Astrocyte (in vitro differentiated cells and primary cell): ENCODE data around the gene SYTL2. TPM values are rescaled to one million over a fixed set of nuclear protein-coding genes. Genes with fewer than 3 reads are reported as not detected.
A peak's percentile ranks its signal among the peaks of the same experiment; 100 is the strongest.

Experiments
- DNase-seq: peaks from one replicate; pipeline ENCODE4 v3.0.0-alpha.2; 2010; ENCODE audit warnings: low read depth
- FAIRE-seq: peaks from 2 replicates; lab custom pipeline; 2011; peaks lifted over from hg19 to GRCh38; lab: Jason Lieb, UNC
- H2AFZ ChIP-seq: 2 replicates; pipeline ENCODE4 v1.6.0; 2012; ENCODE audit warnings: low read depth, low read length, inconsistent platforms
- H3K27ac ChIP-seq: 2 replicates; pipeline ENCODE4 v1.5.1; 2011; ENCODE audit warnings: low read depth, low read length, inconsistent platforms
- H3K27me3 ChIP-seq: 2 replicates; pipeline ENCODE4 v1.6.0; 2011; ENCODE audit warnings: low read length, inconsistent platforms; ENCODE audit not compliant: insufficient read depth
- H3K36me3 ChIP-seq: 2 replicates; pipeline ENCODE4 v1.5.1; 2011; ENCODE audit warnings: low read length, inconsistent platforms; ENCODE audit not compliant: insufficient read depth
- H3K4me1 ChIP-seq: 2 replicates; pipeline ENCODE4 v1.5.1; 2011; ENCODE audit warnings: low read length, inconsistent platforms; ENCODE audit not compliant: insufficient read depth
- H3K4me2 ChIP-seq: 2 replicates; pipeline ENCODE4 v1.6.0; 2012; ENCODE audit warnings: low read length, inconsistent platforms
- H3K4me3 ChIP-seq: 2 replicates; pipeline ENCODE4 v1.5.1; 2011; ENCODE audit warnings: low read depth, mild to moderate bottlenecking, low read length, inconsistent platforms; ENCODE audit not compliant: insufficient read depth
- H3K79me2 ChIP-seq: 2 replicates; pipeline ENCODE4 v1.6.0; 2012; ENCODE audit warnings: mild to moderate bottlenecking, low read length, inconsistent platforms; ENCODE audit not compliant: insufficient read depth
- H3K9ac ChIP-seq: 2 replicates; pipeline ENCODE4 v1.6.0; 2012; ENCODE audit warnings: mild to moderate bottlenecking, low read length, inconsistent platforms
- H3K9me3 ChIP-seq: 2 replicates; pipeline ENCODE4 v1.5.1; 2012; ENCODE audit warnings: low read depth, mild to moderate bottlenecking, low read length, inconsistent platforms; ENCODE audit not compliant: insufficient read depth
- H4K20me1 ChIP-seq: 2 replicates; pipeline ENCODE4 v1.6.0; 2012; ENCODE audit warnings: low read length, inconsistent platforms; ENCODE audit not compliant: insufficient read depth
- H3K27ac Mint-ChIP-seq: one replicate; pipeline ENCODE4 v1.8.0; 2021; ENCODE audit warnings: mild to moderate bottlenecking, mixed read lengths; ENCODE audit not compliant: unreplicated experiment
- H3K27me3 Mint-ChIP-seq: one replicate; pipeline ENCODE4 v1.8.0; 2021; ENCODE audit warnings: low read depth, mixed read lengths; ENCODE audit not compliant: unreplicated experiment
- H3K36me3 Mint-ChIP-seq: one replicate; pipeline ENCODE4 v1.8.0; 2021; ENCODE audit warnings: low read depth, mixed read lengths; ENCODE audit not compliant: unreplicated experiment
- H3K4me1 Mint-ChIP-seq: one replicate; pipeline ENCODE4 v1.8.0; 2021; ENCODE audit warnings: low read depth, mixed read lengths; ENCODE audit not compliant: unreplicated experiment
- H3K4me3 Mint-ChIP-seq: one replicate; pipeline ENCODE4 v1.8.0; 2021; ENCODE audit warnings: mild to moderate bottlenecking, moderate library complexity, mixed read lengths; ENCODE audit not compliant: unreplicated experiment
- H3K9me3 Mint-ChIP-seq: one replicate; pipeline ENCODE4 v1.8.0; 2021; ENCODE audit warnings: mild to moderate bottlenecking, mixed read lengths; ENCODE audit not compliant: unreplicated experiment
- EZH2 ChIP-seq: IDR thresholded peaks from 2 replicates; pipeline ENCODE4 v1.6.1; 2012; ENCODE audit warnings: mild to moderate bottlenecking, low read length, inconsistent platforms; ENCODE audit not compliant: insufficient read depth
- total RNA-seq: library from RNA; stranded (reverse); gene quantifications from 2 replicates; pipeline ENCODE4 v1.2.1, GENCODE V29; 2021
- TF ChIP-seq, protein P1 (sequence below): IDR thresholded peaks from 2 replicates; pipeline ENCODE4 v1.5.1; 2011; ENCODE audit warnings: low read depth, mild to moderate bottlenecking, inconsistent platforms, low read length, moderate library complexity; ENCODE audit not compliant: insufficient read depth

SYTL2 gene
- total RNA-seq, 1 donor from 2014 or later: 36.9 TPM

DNA sequence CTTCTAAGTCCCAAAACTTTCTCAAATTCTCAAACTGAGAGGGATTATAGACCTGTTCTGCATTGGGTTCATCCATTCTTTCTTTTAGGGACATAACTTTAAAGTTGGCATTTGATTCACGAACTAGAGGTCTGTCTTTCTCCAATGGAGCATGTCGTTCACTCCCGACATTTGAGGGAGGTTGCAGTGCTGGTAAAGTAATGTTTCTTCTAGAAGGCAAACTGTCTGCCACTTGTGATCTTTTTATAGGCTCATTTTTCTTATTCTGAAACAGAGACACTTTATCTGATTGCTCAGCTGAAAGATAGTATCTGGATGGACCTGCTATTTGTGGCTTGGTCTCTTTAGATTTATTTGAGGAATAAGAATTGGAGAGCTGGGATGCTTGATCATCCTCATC, 84.6 kb downstream of the SYTL2 start:
- no peak overlapping the region for H3K27ac Mint-ChIP-seq
- H3K36me3 Mint-ChIP-seq: peaks cover 13% of the 10 kb centered on the region
- no peaks in the 10 kb centered on the region for H3K27me3 Mint-ChIP-seq
- DNase-seq: no peak
- peaks cover 5% of the 10 kb centered on the region for H3K9me3 Mint-ChIP-seq
- no peaks in the 10 kb centered on the region for H3K79me2 ChIP-seq
- H3K4me1 ChIP-seq: peaks cover 13% of the 10 kb centered on the region
- no peaks in the 10 kb centered on the region for H3K27me3 ChIP-seq
- H3K27ac ChIP-seq: peak overlapping the region; percentile 61
- H3K4me2 ChIP-seq: peak overlapping the region; percentile 68
- no peak overlapping the region for H3K4me3 Mint-ChIP-seq
- peaks cover 20% of the 10 kb centered on the region for H3K4me1 Mint-ChIP-seq
- no peak for FAIRE-seq
- no peak overlapping the region for H3K9ac ChIP-seq
- H2AFZ ChIP-seq: no peak overlapping the region
- H3K9me3 ChIP-seq: no peaks in the 10 kb centered on the region
- H4K20me1 ChIP-seq: no peaks in the 10 kb centered on the region
- TF ChIP-seq, protein P1, sequence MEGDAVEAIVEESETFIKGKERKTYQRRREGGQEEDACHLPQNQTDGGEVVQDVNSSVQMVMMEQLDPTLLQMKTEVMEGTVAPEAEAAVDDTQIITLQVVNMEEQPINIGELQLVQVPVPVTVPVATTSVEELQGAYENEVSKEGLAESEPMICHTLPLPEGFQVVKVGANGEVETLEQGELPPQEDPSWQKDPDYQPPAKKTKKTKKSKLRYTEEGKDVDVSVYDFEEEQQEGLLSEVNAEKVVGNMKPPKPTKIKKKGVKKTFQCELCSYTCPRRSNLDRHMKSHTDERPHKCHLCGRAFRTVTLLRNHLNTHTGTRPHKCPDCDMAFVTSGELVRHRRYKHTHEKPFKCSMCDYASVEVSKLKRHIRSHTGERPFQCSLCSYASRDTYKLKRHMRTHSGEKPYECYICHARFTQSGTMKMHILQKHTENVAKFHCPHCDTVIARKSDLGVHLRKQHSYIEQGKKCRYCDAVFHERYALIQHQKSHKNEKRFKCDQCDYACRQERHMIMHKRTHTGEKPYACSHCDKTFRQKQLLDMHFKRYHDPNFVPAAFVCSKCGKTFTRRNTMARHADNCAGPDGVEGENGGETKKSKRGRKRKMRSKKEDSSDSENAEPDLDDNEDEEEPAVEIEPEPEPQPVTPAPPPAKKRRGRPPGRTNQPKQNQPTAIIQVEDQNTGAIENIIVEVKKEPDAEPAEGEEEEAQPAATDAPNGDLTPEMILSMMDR: no peak
- TF ChIP-seq EZH2: no peak
- H3K36me3 ChIP-seq: no peaks in the 10 kb centered on the region
- H3K4me3 ChIP-seq: no peak overlapping the region

DNA sequence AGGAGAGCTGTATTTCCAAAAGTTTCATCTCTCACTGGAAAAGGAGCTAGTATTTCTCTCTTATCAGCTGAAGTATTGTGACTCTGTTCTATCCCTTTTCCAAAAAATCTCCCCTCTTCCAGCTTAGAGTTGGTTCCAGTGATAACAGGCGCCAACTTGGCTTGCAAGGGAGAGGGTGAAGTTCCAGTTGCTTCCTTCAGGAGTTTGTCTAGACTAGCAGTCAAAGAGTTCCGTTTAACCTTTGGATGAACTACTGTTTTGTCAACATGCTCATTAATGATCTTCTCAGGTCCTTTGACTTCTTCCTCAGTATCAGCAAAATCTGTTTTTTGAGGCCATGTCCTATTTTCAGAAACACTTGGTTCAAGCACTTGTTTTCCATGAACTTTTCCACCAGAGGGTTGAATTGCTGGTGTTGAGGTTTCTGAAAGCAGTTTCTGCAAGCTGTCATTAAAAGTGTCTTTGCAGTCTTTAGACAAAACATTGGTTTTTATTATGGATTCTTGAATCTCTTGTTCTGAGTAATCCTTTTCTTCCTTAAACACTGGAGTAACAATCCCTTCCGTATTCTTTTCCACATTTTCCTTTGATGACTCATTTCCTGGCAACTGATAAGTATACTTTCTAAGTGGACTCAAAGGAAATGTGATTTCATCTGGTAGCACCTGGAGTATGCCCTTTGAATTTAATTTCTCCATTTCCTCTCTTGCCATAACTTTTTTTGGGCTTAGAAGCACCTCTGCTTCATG, 85.3 kb downstream of the SYTL2 start:
- no peaks in the 10 kb centered on the region for H4K20me1 ChIP-seq
- Mint-ChIP-seq H3K9me3 (peaks cover 5% of the 10 kb centered on the region), H3K4me1 (peaks cover 20% of the 10 kb centered on the region), H3K4me3 (no peak overlapping the region), H3K27me3 (no peaks in the 10 kb centered on the region), H3K27ac (peak overlapping the region; percentile 91), H3K36me3 (peaks cover 10% of the 10 kb centered on the region)
- H3K4me3 ChIP-seq: no peak overlapping the region
- FAIRE-seq (peak; percentile 96), DNase-seq (peak; percentile 96)
- no peak overlapping the region for H2AFZ ChIP-seq
- peaks cover 13% of the 10 kb centered on the region for H3K4me1 ChIP-seq
- peak overlapping the region; percentile 61 for H3K27ac ChIP-seq
- no peaks in the 10 kb centered on the region for H3K9me3 ChIP-seq
- no peaks in the 10 kb centered on the region for H3K36me3 ChIP-seq
- H3K4me2 ChIP-seq: peak overlapping the region; percentile 68
- TF ChIP-seq, protein P1: no peak
- TF ChIP-seq EZH2: no peak
- H3K9ac ChIP-seq: no peak overlapping the region
- no peaks in the 10 kb centered on the region for H3K79me2 ChIP-seq
- no peaks in the 10 kb centered on the region for H3K27me3 ChIP-seq
